ENCODE data around the gene PLA2G2E.

Gene PLA2G2E

GRCh38 chr1:19923137-19923952, at the start of gene PLA2G2E:
Gene PLA2G2E, minus strand, starts transcription at chr1:19923617. Its CDS starts 58 bp downstream, at chr1:19923559.
- no peak for TF ChIP-seq CTCF (conservative IDR thresholded peaks at IDR 0.05; ENCODE audit: low read depth, low read length)
- no peak within 1 kb of the TSS for H3K4me3 ChIP-seq (ENCODE audit: low read length)
- DNase-seq (ENCODE audit: low read depth), result no peak

- no peak overlapping the region for H3K4me3 ChIP-seq (ENCODE audit: low read length)
- DNase-seq (ENCODE audit: low read depth), result no peak
- TF ChIP-seq CTCF (conservative IDR thresholded peaks at IDR 0.05; ENCODE audit: low read depth, low read length), result no peak
Observed at GRCh38 chr1:19971664-19972063, 48.2 kb upstream of the PLA2G2E start.

- DNase-seq (ENCODE audit: low read depth), result no peak
- TF ChIP-seq CTCF (conservative IDR thresholded peaks at IDR 0.05; ENCODE audit: low read depth, low read length), result no peak
- no peak overlapping the region for H3K4me3 ChIP-seq (ENCODE audit: low read length)
Observed at GRCh38 chr1:19969898-19970660, 46.7 kb upstream of the PLA2G2E start.

- no peak for DNase-seq (ENCODE audit: low read depth)
- H3K4me3 ChIP-seq (ENCODE audit: low read length), result no peak overlapping the region
- TF ChIP-seq CTCF (conservative IDR thresholded peaks at IDR 0.05; ENCODE audit: low read depth, low read length), result no peak
Observed at GRCh38 chr1:19967808-19968207, 44.4 kb upstream of the PLA2G2E start.

- DNase-seq (ENCODE audit: low read depth), result no peak
- no peak for TF ChIP-seq CTCF (conservative IDR thresholded peaks at IDR 0.05; ENCODE audit: low read depth, low read length)
- no peak overlapping the region for H3K4me3 ChIP-seq (ENCODE audit: low read length)
Observed at GRCh38 chr1:19964542-19964941, 41.1 kb upstream of the PLA2G2E start.

GRCh38 chr1:19963636-19964035, 40.2 kb upstream of the PLA2G2E start:
- no peak for TF ChIP-seq CTCF (conservative IDR thresholded peaks at IDR 0.05; ENCODE audit: low read depth, low read length)
- no peak overlapping the region for H3K4me3 ChIP-seq (ENCODE audit: low read length)
- no peak for DNase-seq (ENCODE audit: low read depth)
